ENCODE data around the gene MAPKBP1. TPM values are rescaled to one million over a fixed set of nuclear protein-coding genes. Genes with fewer than 3 reads are reported as not detected.

Gene MAPKBP1
- total and polyA plus RNA-seq, 2 of the 4 experiments (the other 2 are of a cell fraction) = 12.5 to 15.3 TPM

DNA sequence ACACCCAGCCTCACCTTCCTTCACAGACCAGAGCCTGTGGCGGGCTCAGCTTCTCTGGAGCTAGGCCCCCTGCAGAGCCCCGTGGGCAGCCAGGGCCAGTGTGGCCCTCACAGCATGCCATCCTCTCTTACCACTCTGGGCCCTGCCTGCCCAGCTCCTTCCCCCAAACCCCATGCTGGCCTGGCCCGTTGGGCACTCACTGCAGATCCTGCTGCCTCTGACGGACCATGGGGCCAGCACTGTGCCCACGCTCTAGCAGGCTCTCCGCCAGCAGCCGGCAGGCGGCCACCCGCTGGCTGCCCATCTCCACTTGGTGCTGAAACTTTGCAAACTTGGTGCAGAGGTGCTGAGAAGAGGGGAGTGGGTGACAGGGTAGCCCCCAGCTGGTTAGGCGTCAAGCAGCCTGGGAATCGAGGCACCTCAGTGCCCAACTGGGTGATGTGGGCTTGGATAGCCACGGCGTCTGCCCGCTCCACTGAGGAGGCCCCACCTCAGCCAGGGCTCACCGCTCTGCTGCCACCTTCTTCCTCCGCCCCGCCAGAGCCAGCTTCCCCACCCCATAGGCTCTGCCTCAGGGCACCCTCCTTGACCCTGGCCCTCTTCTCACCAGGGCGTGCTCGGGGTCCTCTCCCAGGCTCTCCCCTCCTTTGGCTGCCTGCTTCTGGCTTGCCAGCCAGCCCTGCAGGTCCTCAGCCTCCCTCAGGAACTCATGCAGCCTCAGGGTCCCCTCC lies 97.1 kb downstream of the MAPKBP1 start:
- ChIA-PET POLR2A (ENCODE audit: unreplicated experiment) (no interaction called here), CTCF (no interaction called here)
- Histone ChIP-seq H4K8ac (ENCODE audit: low read depth in 2 of 2, low read length in 2 of 2) (no peak overlapping the region), H3K4me3 (ENCODE audit: insufficient read depth, low read depth, low read length) (no peak overlapping the region), H3K79me1 (ENCODE audit: low read depth in 1 of 2, low read length in 2 of 2) (no peaks in the 10 kb centered on the region), H3K9me1 (ENCODE audit: insufficient read depth, low read length) (0 out of 2 replicates have a peak, but pooled peaks cover 2% of the 10 kb centered on the region), H3K9me3 (ENCODE audit: control insufficient read depth, insufficient read depth, low read length) (no peaks in the 10 kb centered on the region), H3K4me2 (ENCODE audit: low read depth, low read length) (no peak overlapping the region), H2BK20ac (ENCODE audit: low read depth, low read length) (no peak overlapping the region), H3K4me1 (ENCODE audit: control insufficient read depth, insufficient read depth, low read length) (peaks cover 2% of the 10 kb centered on the region; the same call in 1 of the 2 replicates), H2AFZ (replicated peaks; ENCODE audit: low read length, poor library complexity) (peak overlapping the region; percentile 38), H3K14ac (replicated peaks; ENCODE audit: low read depth, low read length) (no peak overlapping the region), H3K4ac (ENCODE audit: low read depth, low read length) (no peak overlapping the region), H4K5ac (ENCODE audit: low read depth, low read length) (no peak overlapping the region), H3K27me3 (ENCODE audit: control insufficient read depth, insufficient read depth, low read length) (peaks cover 18% of the 10 kb centered on the region; the same call in 1 of the 2 replicates), H3K56ac (ENCODE audit: extremely low read depth, insufficient read depth, low read length) (no peak overlapping the region), H2BK15ac (ENCODE audit: low read depth, low read length) (no peak overlapping the region; the same call in 2 of the 3 replicates), H2AK9ac (replicated peaks; ENCODE audit: low read depth, low read length, poor library complexity) (peak overlapping the region; percentile 26), H3K23ac (ENCODE audit: low read depth, low read length) (no peak overlapping the region), H3K36me3 (ENCODE audit: control insufficient read depth, insufficient read depth, low read length) (no peaks in the 10 kb centered on the region), H3K18ac (ENCODE audit: low read depth, low read length) (no peak overlapping the region), H4K20me1 (ENCODE audit: insufficient read depth, low read length) (peaks cover 3% of the 10 kb centered on the region; the same call in 1 of the 2 replicates), H3K9ac (ENCODE audit: low read depth, low read length) (no peak overlapping the region), H2BK120ac (ENCODE audit: low read depth, low read length) (no peak overlapping the region), H2BK5ac (ENCODE audit: low read depth, low read length, poor library complexity, severe bottlenecking) (no peak overlapping the region), H4K91ac (ENCODE audit: insufficient read depth, low read depth, low read length) (no peak overlapping the region), H2AK5ac (ENCODE audit: low read depth, low read length) (0 out of 2 replicates have a peak overlapping the region, but pooled peaks have one; percentile 29), H3K27ac (ENCODE audit: insufficient read depth, low read length) (no peak overlapping the region)
- intact Hi-C loops (cut with micrococcal nuclease) (no loop called here), in situ Hi-C loops (cut with MboI; ENCODE audit: low sequenced_read_pairs) (no loop called here), dilution Hi-C loops (cut with HindIII; ENCODE audit: low sequenced_read_pairs, unreplicated experiment) (no loop called here)
- WGBS, 2 experiments (ENCODE audit: extremely low coverage in 2 of 2, insufficient read length in 1 of 2) = 84% methylated on average over 6 of the region's 19 CpGs; no CpG with 5 or more reads in 1 of the 2 experiments
- DNase-seq = no peak
- BruUV-seq (replicated peaks) = no TSS peak
- ATAC-seq (ENCODE audit: low read depth) = peak; percentile 12
- TF ChIP-seq SMC3 (IDR thresholded peaks at IDR 0.05; ENCODE audit: low read depth, low read length) (no peak), FOS (IDR thresholded peaks at IDR 0.05; ENCODE audit: low read depth, low read length) (no peak), NFE2L2 (IDR thresholded peaks at IDR 0.05; ENCODE audit: low read depth, low read length) (no peak), RAD21 (IDR thresholded peaks at IDR 0.05; ENCODE audit: low read length) (no peak), CTCF (conservative IDR thresholded peaks at IDR 0.05; ENCODE audit: low read depth, low read length) (no peak), RFX5 (IDR thresholded peaks at IDR 0.05; ENCODE audit: low read depth, low read length) (no peak), POLR2A (IDR thresholded peaks at IDR 0.05; ENCODE audit: low read depth, low read length) (no peak), MAFK (IDR thresholded peaks at IDR 0.05; ENCODE audit: low read depth, low read length) (no peak), MAZ (IDR thresholded peaks at IDR 0.05; ENCODE audit: borderline replicate concordance, low read depth, low read length) (no peak), BHLHE40 (IDR thresholded peaks at IDR 0.05; ENCODE audit: low read depth, low read length) (no peak), MXI1 (IDR thresholded peaks at IDR 0.05; ENCODE audit: borderline replicate concordance, low read depth, low read length) (no peak), CHD1 (IDR thresholded peaks at IDR 0.05; ENCODE audit: low read depth, low read length) (no peak), CEBPB (IDR thresholded peaks at IDR 0.05; ENCODE audit: low read depth, low read length) (no peak), RCOR1 (IDR thresholded peaks at IDR 0.05; ENCODE audit: insufficient replicate concordance, low read length) (no peak)
- TF ChIP-seq, protein P1, sequence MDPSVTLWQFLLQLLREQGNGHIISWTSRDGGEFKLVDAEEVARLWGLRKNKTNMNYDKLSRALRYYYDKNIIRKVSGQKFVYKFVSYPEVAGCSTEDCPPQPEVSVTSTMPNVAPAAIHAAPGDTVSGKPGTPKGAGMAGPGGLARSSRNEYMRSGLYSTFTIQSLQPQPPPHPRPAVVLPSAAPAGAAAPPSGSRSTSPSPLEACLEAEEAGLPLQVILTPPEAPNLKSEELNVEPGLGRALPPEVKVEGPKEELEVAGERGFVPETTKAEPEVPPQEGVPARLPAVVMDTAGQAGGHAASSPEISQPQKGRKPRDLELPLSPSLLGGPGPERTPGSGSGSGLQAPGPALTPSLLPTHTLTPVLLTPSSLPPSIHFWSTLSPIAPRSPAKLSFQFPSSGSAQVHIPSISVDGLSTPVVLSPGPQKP (IDR thresholded peaks at IDR 0.05; ENCODE audit: borderline replicate concordance, low read depth, low read length) = no peak
